ENCODE data around the gene TANGO2. TPM values are rescaled to one million over a fixed set of nuclear protein-coding genes. Genes with fewer than 3 reads are reported as not detected.

Gene TANGO2, protein sequence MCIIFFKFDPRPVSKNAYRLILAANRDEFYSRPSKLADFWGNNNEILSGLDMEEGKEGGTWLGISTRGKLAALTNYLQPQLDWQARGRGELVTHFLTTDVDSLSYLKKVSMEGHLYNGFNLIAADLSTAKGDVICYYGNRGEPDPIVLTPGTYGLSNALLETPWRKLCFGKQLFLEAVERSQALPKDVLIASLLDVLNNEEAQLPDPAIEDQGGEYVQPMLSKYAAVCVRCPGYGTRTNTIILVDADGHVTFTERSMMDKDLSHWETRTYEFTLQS
- total RNA-seq (ENCODE audit: low replicate concordance): 9.1 and 10.0 TPM in 2 replicates

DNA sequence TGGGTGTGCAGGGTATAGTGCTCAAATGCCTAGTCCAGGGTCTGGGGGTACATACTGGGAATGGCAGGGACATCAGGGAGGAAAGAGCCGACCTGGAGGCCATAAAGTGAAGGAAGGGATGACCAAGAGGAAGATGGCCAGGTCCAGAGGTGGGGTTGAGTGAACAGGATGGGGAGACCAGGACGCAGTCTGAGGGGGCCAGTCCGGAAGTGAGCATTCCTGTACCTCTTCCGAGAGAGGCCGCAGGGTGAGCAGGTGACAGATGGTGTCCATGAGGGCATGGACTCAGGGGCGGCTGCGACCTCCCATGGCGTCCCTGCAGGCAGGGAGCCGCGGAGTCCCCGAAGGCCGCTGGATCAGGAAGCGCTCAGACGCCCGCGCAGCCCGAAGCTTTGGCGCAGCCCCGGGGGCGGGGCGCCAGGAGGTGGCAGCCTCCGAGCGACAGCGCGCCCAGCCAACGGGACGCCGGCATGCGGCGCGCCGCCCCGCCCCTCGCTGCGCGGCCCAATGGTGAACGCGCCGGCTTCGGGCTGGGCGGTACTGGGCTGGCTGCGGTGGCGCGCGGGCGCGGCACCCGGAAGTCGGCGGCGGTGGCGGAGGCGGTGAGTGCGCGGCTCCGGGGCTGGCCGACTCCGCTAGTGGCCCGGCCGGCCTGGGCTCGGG lies at the start of gene TANGO2:
TSS of gene TANGO2 (plus strand) at position 578 of the 663 bp plus-strand sequence. CDS start 15,689 bp downstream, outside the sequence.
- Histone ChIP-seq H3K36me3 (no peaks in the 10 kb centered on the region), H3F3A (ENCODE audit: low read depth) (peaks cover 3% of the 10 kb centered on the region), H4K20me1 (ENCODE audit: low read depth) (peaks cover 23% of the 10 kb centered on the region), H3K27ac (no peak within 1 kb of the TSS), H3K4me1 (peaks cover 9% of the 10 kb centered on the region), H2AFZ (replicated peaks) (peak within 1 kb of the TSS; percentile 92), H3K27me3 (peaks cover 62% of the 10 kb centered on the region), H3K4me3 (peak within 1 kb of the TSS; percentile 80), H3K4me2 (peak within 1 kb of the TSS; percentile 96), H3K9ac (peak within 1 kb of the TSS; percentile 46), H3K79me2 (ENCODE audit: low read depth) (no peaks in the 10 kb centered on the region), H3K9me3 (ENCODE audit: low read depth) (no peaks in the 10 kb centered on the region)
- no peaks in the 10 kb centered on the region for H3K9me3 Mint-ChIP-seq
- peak within 1 kb of the TSS; percentile 92 for H3K4me3 Mint-ChIP-seq
- H3K27me3 Mint-ChIP-seq (ENCODE audit: insufficient read depth, low read depth): peaks cover 31% of the 10 kb centered on the region
- TF ChIP-seq CTCF (IDR thresholded peaks at IDR 0.05) (no peak), EZH2phosphoT487 (IDR thresholded peaks at IDR 0.05) (no peak), EZH2 (IDR thresholded peaks at IDR 0.05) (no peak)
- H3K36me3 Mint-ChIP-seq: no peaks in the 10 kb centered on the region
- H3K4me1 Mint-ChIP-seq: peaks cover 17% of the 10 kb centered on the region
- DNase-seq (ENCODE audit: low spot score): peak; percentile 98
- H3K27ac Mint-ChIP-seq: no peak within 1 kb of the TSS

DNA sequence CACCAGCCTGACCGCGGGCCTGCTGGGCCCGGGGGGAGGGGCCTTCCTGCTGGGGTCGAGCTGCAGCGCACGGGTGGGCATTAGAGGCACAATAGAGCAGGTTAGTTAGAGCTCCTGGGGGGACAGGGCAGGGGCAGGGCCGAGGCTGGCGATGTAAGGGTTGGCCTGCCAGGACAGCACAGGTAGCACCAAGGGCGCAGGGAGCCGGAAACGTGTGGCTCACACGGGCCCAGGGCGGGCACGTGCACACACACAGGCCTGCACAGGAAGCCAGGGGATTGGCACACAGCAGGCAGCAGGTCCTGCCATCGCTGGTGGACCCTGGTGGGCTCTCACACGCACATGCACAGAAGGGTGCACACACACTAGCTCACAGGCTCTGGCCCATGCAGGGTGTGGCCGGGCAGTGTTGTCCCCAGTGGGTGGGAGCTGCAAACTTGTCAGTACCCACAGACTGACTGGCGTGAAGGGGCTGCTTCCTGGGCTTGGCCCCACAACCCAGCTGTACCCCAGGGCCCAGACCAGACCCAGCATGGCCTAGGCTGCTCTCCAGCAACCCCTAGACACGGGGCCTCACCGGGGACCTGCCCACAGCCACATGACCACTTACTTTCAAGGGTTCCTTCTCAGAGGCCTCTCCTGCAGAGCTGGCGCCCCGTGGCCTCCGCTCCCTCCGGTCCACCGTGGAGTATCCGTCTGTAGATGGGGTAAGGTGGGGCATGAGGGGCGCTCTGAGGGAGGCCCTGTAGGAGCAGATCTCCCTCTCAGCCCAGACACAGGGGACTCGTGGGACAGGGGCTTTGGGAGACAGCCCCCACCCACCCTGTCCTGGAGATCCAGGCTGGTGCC lies 49.4 kb upstream of the TANGO2 start:
- Mint-ChIP-seq H3K4me3 (no peak overlapping the region), H3K36me3 (peaks cover 4% of the 10 kb centered on the region), H3K9me3 (no peaks in the 10 kb centered on the region), H3K27ac (no peak overlapping the region), H3K27me3 (ENCODE audit: insufficient read depth, low read depth) (peaks cover 5% of the 10 kb centered on the region), H3K4me1 (peaks cover 42% of the 10 kb centered on the region)
- no peak overlapping the region for H3K4me2 ChIP-seq
- no peaks in the 10 kb centered on the region for H3K36me3 ChIP-seq
- H3K9me3 ChIP-seq (ENCODE audit: low read depth): no peaks in the 10 kb centered on the region
- TF ChIP-seq EZH2 (IDR thresholded peaks at IDR 0.05) (no peak), EZH2phosphoT487 (IDR thresholded peaks at IDR 0.05) (no peak), CTCF (IDR thresholded peaks at IDR 0.05) (no peak)
- H3K4me1 ChIP-seq: peaks cover 10% of the 10 kb centered on the region
- H3K27me3 ChIP-seq: no peaks in the 10 kb centered on the region
- no peak overlapping the region for H3K27ac ChIP-seq
- peaks cover 16% of the 10 kb centered on the region for H3F3A ChIP-seq (ENCODE audit: low read depth)
- DNase-seq (ENCODE audit: low spot score): no peak
- H3K9ac ChIP-seq: no peak overlapping the region
- H2AFZ ChIP-seq (replicated peaks): no peak overlapping the region
- no peaks in the 10 kb centered on the region for H3K79me2 ChIP-seq (ENCODE audit: low read depth)
- H3K4me3 ChIP-seq: no peak overlapping the region
- peaks cover 28% of the 10 kb centered on the region for H4K20me1 ChIP-seq (ENCODE audit: low read depth)

GRCh38 chr22:19972251-19972650 lies 48.7 kb upstream of the TANGO2 start:
- peaks cover 10% of the 10 kb centered on the region for H3K4me1 ChIP-seq
- H3K27ac Mint-ChIP-seq: no peak overlapping the region
- H3K27me3 ChIP-seq: no peaks in the 10 kb centered on the region
- H3K4me3 Mint-ChIP-seq: peak overlapping the region; percentile 18
- peaks cover 8% of the 10 kb centered on the region for H3F3A ChIP-seq (ENCODE audit: low read depth)
- no peaks in the 10 kb centered on the region for H3K79me2 ChIP-seq (ENCODE audit: low read depth)
- DNase-seq (ENCODE audit: low spot score): no peak
- H3K4me1 Mint-ChIP-seq: peaks cover 35% of the 10 kb centered on the region
- H2AFZ ChIP-seq (replicated peaks): no peak overlapping the region
- H3K36me3 Mint-ChIP-seq: peaks cover 4% of the 10 kb centered on the region
- H3K36me3 ChIP-seq: no peaks in the 10 kb centered on the region
- peaks cover 28% of the 10 kb centered on the region for H4K20me1 ChIP-seq (ENCODE audit: low read depth)
- H3K27ac ChIP-seq: no peak overlapping the region
- no peak overlapping the region for H3K9ac ChIP-seq
- no peaks in the 10 kb centered on the region for H3K9me3 Mint-ChIP-seq
- H3K9me3 ChIP-seq (ENCODE audit: low read depth): no peaks in the 10 kb centered on the region
- H3K27me3 Mint-ChIP-seq (ENCODE audit: insufficient read depth, low read depth): peaks cover 5% of the 10 kb centered on the region
- no peak overlapping the region for H3K4me2 ChIP-seq
- no peak for TF ChIP-seq CTCF (IDR thresholded peaks at IDR 0.05)
- no peak for TF ChIP-seq EZH2 (IDR thresholded peaks at IDR 0.05)
- no peak for TF ChIP-seq EZH2phosphoT487 (IDR thresholded peaks at IDR 0.05)
- H3K4me3 ChIP-seq: no peak overlapping the region
